CD4-positive, alpha-beta T cell treated with Interferon gamma for 1 hour (primary cell): ENCODE results near the gene IL21R.

Experiments used
- DNase-seq: peaks from one replicate; pipeline ENCODE4 v3.0.0-alpha.2; 2020

Gene IL21R

GRCh38 chr16:27492588-27492979 is 90.6 kb downstream of the IL21R start:
- DNase-seq, result no peak

- DNase-seq, result no peak
These were observed 93.2 kb downstream of the IL21R start for GRCh38 chr16:27495191-27495590.

GRCh38 chr16:27498031-27498825 is 96.3 kb downstream of the IL21R start:
- no peak for DNase-seq

GRCh38 chr16:27498916-27499658 is 97.1 kb downstream of the IL21R start:
- no peak for DNase-seq

- DNase-seq, result no peak
These were observed 97.7 kb downstream of the IL21R start for GRCh38 chr16:27499659-27500055.

- DNase-seq, result no peak
These were observed 98.8 kb downstream of the IL21R start for GRCh38 chr16:27500801-27501200.
